ENCODE results near the gene ACOX3.
"Not testable (repeated sequence)": the region's sequence is repeated elsewhere in the genome, so short reads cannot be mapped to it uniquely, and the experiment has no call there.

ACOX3 gene

DNA sequence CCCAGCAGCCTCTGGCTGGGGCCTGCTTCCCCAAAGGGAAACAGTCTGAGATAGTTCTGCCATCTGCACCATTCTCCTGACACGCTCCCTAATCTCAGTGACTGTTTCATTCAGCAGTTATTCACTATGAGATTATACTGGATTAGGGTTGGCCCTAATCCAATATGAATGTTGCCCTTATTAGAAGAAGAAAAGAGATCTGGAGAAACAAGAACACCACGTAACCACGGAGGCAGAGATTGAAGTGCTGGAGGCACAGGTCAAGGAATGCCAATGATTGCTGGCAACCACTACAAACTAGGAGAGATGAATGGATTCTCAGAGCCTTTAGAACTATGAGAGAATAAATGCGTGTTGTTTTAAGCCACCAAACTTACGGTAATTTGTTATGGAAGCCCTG lies 7.4 kb downstream of the ACOX3 start:
- no peak for DNase-seq (ENCODE audit: low spot score)

DNA sequence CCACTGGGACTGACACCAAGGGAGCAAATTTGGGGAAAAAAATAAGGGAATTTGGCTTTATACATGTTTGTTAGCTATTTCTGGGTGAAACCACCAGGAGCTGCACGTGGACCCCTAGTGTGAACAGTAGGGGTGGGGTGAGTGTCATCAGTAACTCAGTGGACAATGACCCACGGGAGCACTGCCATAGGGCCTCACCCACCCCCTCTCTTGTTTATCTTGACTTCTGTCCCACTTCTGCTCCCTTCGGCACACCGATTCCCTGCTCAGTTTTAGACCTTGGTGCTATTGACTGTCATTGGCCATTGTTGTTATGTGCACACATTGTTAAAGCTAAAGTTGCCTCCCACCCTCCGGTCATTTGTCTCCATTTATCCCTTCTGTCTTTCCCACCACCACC lies 9.0 kb downstream of the ACOX3 start:
- DNase-seq (ENCODE audit: low spot score) = no peak

DNA sequence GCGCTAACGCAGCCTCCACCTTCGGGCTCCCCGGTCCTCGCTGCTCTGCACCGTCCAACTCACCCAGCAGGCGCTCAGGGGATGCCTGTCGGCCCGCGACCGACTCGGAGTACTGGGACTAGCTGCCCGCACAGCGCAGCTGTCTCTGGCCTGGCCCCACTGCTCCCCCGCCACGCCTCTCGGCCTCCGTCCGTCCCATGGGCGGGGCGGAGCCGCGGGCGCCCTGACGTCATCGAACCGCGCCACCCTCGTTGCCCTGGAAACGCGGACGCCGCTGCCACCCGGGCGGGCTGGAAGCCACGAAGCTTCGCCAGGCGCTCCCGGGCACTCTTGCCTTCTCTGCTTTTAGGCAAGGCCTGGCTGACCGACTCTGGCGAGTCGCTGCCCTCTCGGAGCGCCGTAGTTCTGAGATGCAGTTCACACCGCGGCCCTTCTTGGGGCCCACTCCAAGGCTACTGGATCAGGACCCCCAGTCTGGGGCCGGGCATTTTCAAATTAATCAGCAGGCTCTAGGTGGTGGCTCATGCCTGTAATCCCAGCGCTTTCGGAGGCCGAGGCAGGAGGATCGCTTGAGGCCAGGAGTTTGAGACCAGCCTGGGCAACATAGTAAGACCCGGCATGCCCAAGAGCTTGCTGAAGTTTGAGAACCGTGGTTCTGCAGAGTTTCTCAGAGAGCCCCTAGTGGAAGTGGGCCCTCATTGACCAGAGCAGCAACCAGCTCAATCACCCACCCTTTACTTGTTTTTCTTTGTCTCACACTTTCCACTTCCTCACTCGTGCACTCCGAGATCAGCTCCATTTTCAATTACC lies 12.0 kb downstream of the ACOX3 start:
- peak; percentile 92 for DNase-seq (ENCODE audit: low spot score)

DNA sequence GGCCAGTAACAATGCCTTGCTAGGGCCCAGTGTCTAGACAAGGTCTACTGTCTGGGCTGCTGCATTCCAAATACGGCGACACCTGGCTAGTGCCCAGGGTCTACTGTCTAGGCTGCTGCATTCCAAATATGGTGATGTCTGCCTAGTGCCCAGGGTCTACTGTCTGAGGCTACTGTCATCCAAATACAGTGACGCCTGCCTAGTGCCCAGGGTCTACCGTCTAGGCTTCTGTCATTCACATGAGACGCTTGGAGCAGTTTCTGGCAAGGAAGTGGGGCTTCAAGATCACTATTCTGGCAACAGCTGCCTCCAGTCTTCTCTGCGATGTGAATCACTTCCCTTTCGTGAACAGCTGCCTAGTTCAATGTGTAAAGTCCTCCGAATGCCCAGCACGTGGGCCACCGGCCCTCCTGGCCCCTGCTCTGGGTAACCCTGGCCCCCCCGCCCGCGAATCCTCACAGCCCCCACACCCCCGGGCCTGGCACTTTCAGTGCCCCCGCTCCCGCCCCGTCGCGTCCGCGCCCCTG lies 12.7 kb downstream of the ACOX3 start:
- peak; percentile 21 for DNase-seq (ENCODE audit: low spot score)

DNA sequence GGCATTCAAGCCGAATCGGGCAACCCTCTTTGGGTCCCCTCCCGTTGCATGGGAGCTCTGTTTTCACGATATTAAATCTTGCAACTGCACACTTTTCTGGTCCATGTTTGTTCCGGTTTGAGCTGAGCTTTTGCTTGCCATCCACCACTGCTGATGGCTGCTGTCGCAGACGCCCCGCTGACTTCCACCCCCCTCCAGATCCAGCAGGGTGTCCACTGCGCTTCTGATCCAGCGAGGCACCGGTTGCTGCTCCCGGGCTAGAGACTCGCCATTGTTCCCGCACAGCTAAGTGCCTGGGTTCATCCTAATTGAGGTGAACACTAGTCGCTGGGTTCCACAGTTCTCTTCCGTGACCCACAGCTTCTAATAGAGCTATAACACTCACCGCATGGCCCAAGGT lies 13.3 kb downstream of the ACOX3 start:
- DNase-seq (ENCODE audit: low spot score) = no peak

DNA sequence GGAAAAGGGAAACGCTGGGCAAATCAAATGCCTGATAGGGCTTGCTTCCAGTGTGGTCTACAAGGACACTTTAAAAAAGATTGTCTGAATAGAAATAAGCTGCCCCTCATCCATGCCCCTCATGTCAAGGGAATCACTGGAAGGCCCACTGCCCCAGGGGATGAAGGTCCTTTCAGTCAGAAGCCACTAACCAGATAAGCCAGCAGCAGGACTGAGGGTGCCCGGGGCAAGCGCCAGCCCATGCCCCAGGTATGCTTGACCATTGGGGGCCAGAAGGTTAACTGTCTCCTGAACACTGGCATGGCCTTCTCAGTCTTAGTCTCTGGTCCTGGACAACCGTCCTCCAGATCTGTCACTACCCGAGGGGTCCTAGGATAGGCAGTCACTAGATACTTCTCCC lies 17.7 kb downstream of the ACOX3 start:
- DNase-seq (ENCODE audit: low spot score) = no peak

DNA sequence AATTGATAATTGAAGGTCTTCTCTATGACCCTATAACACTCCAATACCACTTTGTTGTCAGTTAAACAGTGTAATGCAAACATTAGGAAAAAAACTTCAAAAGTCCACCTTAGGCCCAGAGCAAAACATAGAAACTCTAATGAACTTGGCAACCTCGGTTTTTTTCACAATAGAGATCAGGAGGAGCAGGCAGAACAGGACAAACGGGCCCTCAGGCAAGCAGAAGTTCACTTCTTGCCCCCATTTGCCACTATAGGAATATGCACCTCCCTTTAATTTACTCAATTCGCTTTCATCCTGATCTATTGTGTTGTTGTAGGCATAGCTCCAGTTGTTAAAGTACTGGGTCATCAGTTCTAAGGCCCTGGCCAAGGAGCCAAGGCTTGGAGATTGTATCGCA lies 18.2 kb downstream of the ACOX3 start:
- DNase-seq (ENCODE audit: low spot score) = no peak

DNA sequence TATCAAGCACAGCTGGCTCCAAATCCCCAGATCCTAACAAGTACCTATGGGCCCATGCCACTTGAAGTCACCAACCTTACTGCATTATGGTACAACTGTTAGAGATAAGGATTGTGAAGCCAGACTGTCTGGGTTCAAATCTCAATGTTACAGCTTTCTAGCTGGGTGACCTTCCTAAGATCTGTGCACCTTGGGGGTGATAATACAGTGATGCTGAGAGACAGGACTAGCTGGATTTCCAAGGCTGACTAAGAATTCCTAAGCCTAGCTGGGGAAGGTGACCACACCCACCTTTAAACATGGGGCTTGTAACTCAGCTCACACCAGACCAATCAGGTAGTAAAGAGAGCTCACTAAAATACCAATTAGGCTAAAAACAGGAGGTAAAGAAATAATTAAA lies 20.4 kb downstream of the ACOX3 start:
- not testable (repeated sequence) for DNase-seq (ENCODE audit: low spot score)

DNA sequence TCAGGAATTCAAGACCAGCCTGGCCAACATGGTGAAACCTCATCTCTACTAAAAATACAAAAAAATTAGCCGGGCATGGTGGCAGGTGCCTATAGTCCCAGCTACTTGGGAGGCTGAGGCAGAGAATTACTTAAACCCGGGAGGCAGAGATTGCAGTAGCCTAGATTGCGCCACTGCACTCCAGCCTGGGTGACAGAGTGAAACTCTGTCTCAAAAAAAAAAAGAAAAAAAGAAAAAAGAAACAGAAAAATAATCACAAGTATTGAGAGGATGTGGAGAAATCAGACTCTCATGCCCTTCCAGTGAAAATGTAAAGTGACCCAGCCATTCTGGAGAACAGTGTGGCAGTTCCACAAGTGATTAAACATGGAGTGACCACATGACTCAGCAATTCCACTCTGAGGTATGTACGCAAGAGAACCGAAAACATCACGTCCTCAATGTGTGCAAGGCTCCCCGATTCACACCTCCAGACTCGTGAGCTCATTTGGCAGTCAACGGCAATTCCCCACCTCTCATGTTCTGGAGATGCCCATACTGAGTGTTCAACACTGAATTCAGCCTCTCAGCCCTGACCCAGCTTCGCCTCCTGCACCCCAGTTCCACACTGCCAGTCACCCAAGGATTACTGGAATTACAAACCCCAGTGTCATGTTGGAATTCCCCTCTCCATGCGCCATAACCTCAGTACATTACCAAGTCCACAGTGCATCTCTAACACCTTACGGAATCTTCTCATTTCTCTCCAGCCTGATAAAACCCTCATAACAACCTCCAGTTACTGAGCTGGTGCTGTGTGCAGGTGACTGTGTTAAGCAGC lies 21.1 kb downstream of the ACOX3 start:
- no peak for DNase-seq (ENCODE audit: low spot score)

DNA sequence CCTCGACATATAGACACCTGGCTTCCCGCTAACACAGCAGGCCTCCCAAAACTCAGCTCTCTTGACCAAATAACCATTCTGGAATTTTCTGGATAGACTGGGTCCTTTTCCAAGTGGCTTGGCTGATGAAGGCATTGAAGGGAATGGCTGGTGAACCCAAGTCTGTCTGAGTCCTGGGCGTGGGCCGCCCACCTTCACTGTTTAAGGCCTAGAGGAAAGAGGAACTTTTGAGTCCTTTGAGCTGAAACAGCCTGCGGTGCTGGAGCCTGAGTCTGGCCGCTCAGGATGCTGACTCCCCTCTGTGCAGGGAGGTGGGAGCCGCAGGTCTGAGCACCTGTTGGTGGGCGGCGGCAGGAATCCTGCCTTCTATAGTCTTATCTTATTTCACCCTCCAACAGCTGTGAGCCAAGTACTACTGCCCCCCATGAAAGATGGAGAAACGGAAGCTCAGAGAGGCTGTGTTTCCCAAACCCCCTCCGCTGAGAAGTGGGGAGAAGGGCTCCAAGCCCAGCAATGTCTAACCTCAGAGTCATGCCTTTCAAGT lies 23.4 kb downstream of the ACOX3 start:
- no peak for DNase-seq (ENCODE audit: low spot score)

DNA sequence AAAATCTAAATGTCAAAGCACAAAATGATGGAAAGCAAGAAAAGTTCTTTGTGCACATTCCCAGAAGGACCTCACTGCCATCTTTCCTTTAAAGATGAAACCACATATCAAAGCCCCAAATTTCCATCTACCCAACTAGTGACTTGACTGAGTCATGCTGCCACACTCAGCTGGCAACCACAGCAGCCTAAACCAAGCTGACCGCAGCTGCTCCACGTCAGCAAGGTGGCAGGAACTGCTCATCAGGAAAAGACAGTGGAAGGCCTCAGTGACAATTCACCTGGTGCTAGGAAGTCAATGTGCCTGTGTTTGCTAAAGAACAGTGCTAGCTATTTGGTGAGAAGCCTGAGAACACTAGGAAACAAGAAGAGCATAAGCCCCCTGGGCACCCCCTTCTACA lies 26.1 kb downstream of the ACOX3 start:
- DNase-seq (ENCODE audit: low spot score) = peak; percentile 55

DNA sequence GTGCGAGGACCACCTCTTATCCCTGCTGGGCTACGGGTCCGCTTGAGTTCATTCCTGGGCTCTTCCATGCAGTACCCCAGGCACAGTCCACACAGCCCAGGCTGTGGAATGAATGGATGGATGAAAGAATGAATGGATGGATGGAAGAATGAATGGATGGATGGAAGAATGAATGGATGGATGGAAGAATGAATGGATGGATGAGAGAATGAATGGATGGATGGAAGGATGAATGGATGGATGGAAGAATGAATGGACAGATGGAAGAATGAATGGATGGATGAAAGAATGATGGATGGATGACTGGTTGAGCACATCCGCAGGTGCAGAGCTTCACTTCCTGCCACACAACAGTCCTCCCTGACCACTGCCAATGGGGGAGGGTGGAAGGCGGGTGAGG lies 28.2 kb downstream of the ACOX3 start:
- DNase-seq (ENCODE audit: low spot score) = no peak

DNA sequence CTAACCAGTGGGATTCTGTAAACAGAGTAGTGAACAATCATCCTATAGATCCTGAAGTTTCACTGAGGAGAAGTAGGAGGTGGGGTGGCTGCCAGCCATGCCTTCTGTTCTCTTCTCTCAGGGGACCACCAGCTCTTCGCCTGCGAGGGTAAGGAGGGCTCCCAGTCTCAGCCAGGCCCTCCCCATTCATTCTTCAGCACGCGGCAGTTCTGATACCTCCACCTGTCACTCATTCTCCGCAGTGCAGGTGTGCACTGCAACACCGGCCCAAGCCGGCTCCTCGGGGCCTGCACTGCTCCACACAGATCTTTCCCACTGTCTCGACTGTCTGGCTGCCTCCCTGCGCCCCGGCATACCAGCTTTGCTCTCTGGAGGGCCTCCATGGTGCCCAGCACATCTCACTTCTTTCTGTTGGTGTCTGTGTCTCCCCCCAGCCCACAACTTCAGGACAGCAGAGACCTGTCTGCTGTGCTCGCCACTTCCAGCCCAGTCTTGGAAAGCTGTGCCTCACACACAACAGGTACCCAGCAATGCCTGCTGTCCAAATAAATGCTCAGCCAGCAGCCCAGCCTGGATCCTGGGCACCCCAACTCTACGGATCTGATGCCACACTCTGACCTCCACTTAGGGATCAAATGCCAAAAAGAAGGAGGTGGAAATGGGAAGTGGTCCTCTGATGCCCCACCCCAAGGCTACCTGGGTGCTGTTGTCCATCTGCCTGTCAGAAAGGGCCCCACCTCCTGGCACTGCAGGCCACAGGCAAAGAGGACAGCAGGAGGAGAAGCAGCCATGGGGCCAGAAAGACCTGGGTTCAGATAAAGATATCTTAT lies 29.0 kb downstream of the ACOX3 start:
- no peak for DNase-seq (ENCODE audit: low spot score)

DNA sequence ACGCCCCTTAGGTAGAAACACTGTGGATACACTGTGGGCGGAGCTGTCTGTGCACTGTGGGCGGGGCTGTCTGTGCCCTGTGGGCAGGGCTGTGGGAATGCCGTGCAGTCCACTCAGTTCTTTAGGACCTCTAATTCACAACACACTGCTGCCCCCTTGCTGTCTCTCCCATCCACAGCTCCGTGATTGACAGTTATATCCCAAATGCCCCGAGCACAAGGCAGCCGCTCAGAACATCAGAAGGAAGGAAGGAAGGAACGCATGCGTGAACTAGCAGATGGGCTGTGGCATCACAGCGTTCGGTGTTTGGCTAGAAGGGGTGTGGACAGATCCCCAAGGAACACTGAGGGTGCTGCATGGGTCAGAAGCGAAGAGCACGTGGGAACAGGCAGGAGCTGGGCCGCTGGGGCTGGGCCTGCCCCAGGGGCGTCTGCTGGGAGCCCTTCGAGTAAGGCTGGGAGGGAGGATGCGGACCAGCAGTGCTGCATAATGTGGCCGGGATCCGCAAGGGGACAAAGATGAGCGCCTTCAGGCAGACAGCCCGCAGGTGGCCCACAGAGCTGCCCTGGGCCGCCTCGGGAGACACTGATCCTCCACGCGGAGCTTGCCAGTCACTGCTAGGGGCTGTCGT lies 29.8 kb downstream of the ACOX3 start:
- no peak for DNase-seq (ENCODE audit: low spot score)

DNA sequence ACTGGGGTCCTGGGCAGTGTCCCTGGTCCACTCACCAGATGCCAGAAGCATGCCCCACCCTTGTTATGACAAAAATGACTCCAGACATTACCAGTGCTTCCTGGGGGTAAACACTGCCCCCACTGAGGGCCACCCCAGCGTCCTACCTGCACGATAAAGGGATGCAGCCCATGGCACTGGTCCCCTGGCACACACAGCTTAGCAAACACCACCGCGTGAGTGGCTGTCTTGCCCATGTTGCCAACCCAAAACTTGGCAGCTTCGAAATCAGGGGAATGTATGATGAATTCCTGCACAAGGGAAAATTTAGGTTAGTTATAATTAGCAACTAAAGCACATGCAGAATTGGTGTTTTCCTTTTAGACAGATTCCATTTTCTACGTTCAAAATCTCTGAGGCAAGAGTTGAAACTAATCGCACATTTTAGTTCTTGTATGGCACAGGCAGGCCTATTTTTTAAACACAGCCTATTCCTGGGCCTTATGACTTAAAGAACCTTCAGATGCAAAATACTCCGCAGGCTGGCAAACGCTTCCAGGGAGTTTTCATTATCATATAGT lies 30.4 kb downstream of the ACOX3 start:
- no peak for DNase-seq (ENCODE audit: low spot score)

DNA sequence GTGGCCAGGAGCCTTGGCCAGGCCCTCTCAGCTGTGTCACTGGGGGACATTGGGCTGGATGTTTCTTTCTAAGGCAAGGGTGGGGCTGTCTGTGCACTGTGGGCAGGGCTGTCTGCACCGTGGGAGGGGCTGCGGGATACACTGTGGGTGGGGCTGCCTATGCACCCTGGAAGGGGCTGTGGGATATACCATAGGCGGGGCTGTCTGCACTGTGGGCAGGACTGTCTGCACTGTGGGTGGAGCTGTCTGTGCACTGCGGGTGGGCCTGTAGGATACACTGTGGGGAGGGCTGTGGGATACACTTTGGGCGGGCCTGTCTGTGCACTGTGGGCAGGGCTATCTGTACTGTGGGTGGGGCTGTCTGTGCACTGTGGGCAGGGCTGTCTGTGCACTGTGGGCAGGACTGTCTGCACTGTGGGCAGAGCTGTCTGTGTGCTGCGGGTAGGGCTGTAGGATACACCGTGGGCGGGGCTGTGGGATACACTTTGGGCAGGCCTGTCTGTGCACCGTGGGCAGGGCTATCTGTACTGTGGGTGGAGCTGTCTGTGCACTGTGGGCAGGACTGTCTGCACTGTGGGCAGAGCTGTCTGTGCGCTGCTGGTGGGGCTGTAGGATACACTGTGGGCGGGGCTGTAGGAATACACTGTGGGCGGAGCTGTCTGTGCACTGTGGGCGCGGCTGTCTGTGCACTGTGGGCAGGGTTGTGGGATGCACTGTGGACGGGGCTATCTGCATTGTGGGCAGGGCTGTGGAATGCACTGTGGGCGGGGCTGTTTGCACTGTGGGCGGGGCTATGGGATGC lies 31.1 kb downstream of the ACOX3 start:
- DNase-seq (ENCODE audit: low spot score) = peak; percentile 81

DNA sequence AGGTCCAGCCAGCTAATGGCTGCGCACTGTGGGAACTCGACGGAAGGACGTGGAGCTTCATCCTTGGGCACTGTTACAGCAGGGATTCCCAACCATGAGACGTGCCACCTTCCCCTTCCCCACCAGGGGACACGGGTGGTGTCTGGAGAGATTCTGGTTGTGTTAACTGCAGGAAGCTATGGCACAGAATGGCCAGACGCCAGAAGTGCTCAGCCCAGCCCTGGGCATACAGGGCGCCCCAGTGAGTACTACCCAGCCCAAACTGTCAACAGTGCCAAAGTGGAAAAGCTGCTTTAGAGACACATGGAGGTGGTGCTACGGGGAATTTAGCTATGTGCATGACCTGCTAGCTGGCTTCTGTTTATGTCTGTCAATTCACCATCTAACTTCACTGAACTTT lies 32.8 kb downstream of the ACOX3 start:
- DNase-seq (ENCODE audit: low spot score) = no peak

DNA sequence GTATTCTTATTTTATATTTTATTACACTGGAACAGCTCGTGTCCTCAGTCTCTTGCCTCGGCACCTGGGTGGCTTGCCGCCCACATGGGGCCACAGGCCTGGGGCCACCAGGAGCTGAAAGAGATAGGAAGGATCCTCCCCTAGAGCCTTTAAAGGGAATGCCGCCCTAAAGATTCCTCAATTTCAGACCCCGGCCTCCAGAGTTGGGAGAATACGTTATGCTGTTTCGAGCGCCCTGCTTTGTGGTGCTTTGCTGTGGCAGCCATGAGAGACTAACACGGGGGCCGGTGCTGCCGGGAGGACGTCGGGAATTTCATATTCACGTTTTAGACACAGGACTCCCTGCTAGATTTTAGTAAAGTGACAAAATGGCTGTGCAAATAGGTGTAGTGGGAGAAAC lies 33.2 kb downstream of the ACOX3 start:
- no peak for DNase-seq (ENCODE audit: low spot score)

DNA sequence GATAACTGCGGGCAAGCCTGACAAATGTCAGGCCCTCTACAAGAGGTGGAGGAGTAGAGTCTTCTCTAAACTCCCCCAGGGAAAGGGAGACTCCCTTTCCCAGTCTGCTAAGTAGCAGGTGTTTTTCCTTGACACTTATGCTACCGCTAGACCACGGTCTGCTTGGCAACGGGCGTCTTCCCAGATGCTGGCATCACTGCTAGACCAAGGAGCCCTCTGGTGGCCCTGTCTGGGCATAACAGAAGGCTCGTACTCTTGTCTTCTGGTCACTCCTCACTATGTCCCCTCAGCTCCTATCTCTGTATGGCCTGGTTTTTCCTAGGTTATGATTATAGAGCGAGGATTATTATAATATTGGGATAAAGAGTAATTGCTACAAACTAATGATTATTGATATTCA lies 33.6 kb downstream of the ACOX3 start:
- DNase-seq (ENCODE audit: low spot score) = not testable (repeated sequence)

DNA sequence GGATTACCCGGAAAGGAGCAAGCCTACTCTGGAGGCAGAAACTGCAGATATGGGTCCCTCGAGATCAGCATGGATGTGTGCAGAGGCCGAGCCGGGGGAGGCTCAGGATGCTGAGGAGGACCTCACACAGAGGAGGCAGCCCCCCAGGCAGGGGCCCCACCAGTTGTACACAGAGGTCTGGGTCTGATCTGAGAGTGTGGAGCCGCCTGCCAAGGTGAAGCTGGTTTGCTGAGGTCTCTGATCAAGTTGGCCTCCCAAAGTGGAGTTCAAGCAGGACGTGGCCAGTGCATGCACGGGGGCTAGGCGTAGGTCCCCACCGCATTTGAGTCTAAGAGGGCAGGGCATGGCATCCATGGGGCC lies 35.0 kb downstream of the ACOX3 start:
- DNase-seq (ENCODE audit: low spot score) = no peak

All from CD4-positive, alpha-beta T cell treated with Interleukin-2 at 100 ng/mL for 4 hours (primary cell).